GM23248 (cell line): Measurements from ENCODE around the gene ARID5B.

ENCODE experiments used
- EZH2 ChIP-seq: fragments of 200-600 bp; sonication (generic); IDR thresholded peaks from 2 replicates; pipeline ENCODE4 v1.6.1; 2018; ENCODE audit warnings: antibody characterized with exemption, mild to moderate bottlenecking; ENCODE audit not compliant: insufficient read depth, poor library complexity, severe bottlenecking
- EZH2phosphoT487 ChIP-seq: fragments of 200-600 bp; sonication (generic); IDR thresholded peaks from 2 replicates; pipeline ENCODE4 v1.6.1; 2018; ENCODE audit warnings: antibody characterized with exemption, moderate library complexity, mild to moderate bottlenecking, low read depth; ENCODE audit not compliant: insufficient read depth

- TF ChIP-seq EZH2phosphoT487 = no peak
- TF ChIP-seq EZH2 = no peak
Measured at GRCh38 chr10:61933859-61934555, 32.5 kb downstream of the ARID5B start.
